GM12875 (cell line): ENCODE measurements around the gene LPAR6.

Experiments used
- H3K4me3 ChIP-seq: one replicate; pipeline ENCODE4 v1.5.1; 2011; ENCODE audit warnings: low read depth, low read length, control low read depth
- TF ChIP-seq, protein P1 (sequence below): IDR thresholded peaks from 2 replicates; pipeline ENCODE4 v1.5.1; 2011; ENCODE audit warnings: low read depth, mild to moderate bottlenecking, control low read depth, inconsistent platforms, low read length, moderate library complexity, borderline replicate concordance; ENCODE audit not compliant: insufficient read depth

The LPAR6 gene

GRCh38 chr13:48402325-48402932, 10.5 kb downstream of the LPAR6 start:
- TF ChIP-seq, protein P1, sequence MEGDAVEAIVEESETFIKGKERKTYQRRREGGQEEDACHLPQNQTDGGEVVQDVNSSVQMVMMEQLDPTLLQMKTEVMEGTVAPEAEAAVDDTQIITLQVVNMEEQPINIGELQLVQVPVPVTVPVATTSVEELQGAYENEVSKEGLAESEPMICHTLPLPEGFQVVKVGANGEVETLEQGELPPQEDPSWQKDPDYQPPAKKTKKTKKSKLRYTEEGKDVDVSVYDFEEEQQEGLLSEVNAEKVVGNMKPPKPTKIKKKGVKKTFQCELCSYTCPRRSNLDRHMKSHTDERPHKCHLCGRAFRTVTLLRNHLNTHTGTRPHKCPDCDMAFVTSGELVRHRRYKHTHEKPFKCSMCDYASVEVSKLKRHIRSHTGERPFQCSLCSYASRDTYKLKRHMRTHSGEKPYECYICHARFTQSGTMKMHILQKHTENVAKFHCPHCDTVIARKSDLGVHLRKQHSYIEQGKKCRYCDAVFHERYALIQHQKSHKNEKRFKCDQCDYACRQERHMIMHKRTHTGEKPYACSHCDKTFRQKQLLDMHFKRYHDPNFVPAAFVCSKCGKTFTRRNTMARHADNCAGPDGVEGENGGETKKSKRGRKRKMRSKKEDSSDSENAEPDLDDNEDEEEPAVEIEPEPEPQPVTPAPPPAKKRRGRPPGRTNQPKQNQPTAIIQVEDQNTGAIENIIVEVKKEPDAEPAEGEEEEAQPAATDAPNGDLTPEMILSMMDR, result no peak
- no peak overlapping the region for H3K4me3 ChIP-seq

DNA sequence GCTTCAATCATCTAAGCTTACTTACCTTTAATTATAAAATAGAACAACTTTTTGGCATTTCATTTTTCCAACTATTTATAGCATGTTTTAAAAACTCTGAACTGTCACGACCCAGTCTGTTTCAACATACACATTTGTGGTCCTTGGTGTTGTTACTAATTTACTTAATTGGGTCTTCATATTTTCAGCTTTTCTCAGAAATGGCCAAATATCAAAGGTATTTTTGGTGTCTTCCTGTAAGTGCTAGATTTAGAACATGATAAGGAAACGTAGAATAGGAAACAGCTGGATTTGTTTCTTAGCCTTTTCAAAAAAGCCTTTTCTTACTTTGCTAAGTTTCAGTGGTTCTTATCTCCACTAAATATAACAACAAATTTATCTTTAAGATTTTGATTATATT, 11.4 kb downstream of the LPAR6 start:
- no peak overlapping the region for H3K4me3 ChIP-seq
- TF ChIP-seq, protein P1, result no peak

DNA sequence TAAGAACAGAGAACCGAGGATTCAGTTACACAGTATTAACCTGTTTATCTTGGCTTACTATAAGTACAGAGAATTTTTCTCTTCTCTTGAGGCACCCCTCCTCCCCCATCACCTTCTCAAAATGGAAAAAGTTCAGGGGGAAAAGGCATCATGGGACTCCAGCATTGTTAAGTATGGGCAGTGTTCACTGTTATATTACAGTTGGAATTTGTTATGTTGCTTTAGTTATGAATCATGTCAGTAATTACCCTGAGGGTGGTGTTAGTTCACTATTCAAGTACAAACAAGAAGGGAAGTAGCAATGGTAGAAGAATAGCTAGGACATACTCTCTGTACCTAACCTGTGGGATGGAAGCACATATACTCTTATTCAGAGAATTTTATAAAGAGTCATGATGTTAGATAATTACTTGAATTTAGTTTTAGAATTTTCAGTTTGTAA, 12.0 kb downstream of the LPAR6 start:
- TF ChIP-seq, protein P1, result no peak
- H3K4me3 ChIP-seq, result no peak overlapping the region

- no peak overlapping the region for H3K4me3 ChIP-seq
- TF ChIP-seq, protein P1, result no peak
Observed at GRCh38 chr13:48400090-48400694, 12.7 kb downstream of the LPAR6 start.

DNA sequence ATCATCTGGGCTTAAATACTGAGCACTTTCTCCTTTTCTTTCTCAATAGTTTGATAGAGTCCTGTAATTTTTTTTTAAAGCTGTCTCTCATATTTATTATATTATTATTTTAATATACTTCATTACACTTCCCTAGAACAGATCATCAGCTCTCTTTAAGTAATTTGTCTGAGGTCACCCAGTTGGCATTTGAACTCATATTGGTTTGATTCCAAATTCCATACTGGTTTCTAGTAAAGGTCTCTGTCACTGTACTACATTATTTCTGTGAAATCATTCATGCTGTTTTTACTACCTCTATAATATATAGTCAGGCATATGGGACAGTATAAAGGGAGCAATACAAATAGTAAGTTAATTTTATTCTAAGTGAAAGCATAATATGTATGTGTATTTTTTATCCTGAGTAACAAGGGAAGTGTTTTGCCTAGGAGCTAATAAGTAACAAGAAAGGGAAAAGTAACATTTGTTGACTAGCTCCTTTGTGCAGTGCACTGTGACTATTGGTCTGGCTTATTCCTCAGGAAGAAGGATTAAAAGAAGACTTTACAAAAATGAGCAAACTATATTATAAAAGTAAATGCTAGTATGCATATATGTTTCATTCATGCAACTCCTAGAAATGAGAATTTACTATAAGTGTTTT, 14.3 kb downstream of the LPAR6 start:
- H3K4me3 ChIP-seq, result no peak overlapping the region
- TF ChIP-seq, protein P1, result no peak

GRCh38 chr13:48397744-48398143, 15.2 kb downstream of the LPAR6 start:
- no peak overlapping the region for H3K4me3 ChIP-seq
- TF ChIP-seq, protein P1, result no peak

GRCh38 chr13:48393698-48394085, 19.2 kb downstream of the LPAR6 start:
- no peak overlapping the region for H3K4me3 ChIP-seq
- TF ChIP-seq, protein P1, result no peak
